OCI-LY1 (cell line): Measurements from ENCODE around the gene DRC3.

Experiments used
- H2AFZ ChIP-seq: fragments of 200-600 bp; sonication (generic), shearing (Covaris generic); 2 replicates; pipeline ENCODE4 v1.6.0; 2014; ENCODE audit warnings: antibody characterized with exemption, mild to moderate bottlenecking, low read length
- H3F3A ChIP-seq: fragments of 200-600 bp; sonication (generic), shearing (Covaris generic); 2 replicates; pipeline ENCODE4 v1.6.0; 2014; ENCODE audit warnings: mild to moderate bottlenecking, antibody characterized with exemption, low read length, moderate library complexity; ENCODE audit not compliant: insufficient read depth
- H3K27ac ChIP-seq: fragments of 200-600 bp; sonication (generic); 2 replicates; pipeline ENCODE4 v1.5.1; 2014; ENCODE audit warnings: low read length, mixed run types, mild to moderate bottlenecking, low read depth; ENCODE audit not compliant: poor library complexity, severe bottlenecking
- H3K27me3 ChIP-seq: fragments of 200-600 bp; sonication (generic); 2 replicates; pipeline ENCODE4 v1.6.0; 2014; ENCODE audit warnings: antibody characterized with exemption, mild to moderate bottlenecking, low read length, moderate library complexity; ENCODE audit not compliant: insufficient read depth
- H3K36me3 ChIP-seq: fragments of 200-600 bp; sonication (generic); 2 replicates; pipeline ENCODE4 v1.6.1; 2014; ENCODE audit warnings: mild to moderate bottlenecking, antibody characterized with exemption, low read length, moderate library complexity, mixed read lengths; ENCODE audit not compliant: insufficient read depth
- H3K4me1 ChIP-seq: fragments of 200-600 bp; sonication (generic); 2 replicates; pipeline ENCODE4 v1.5.1; 2014; ENCODE audit warnings: mild to moderate bottlenecking, low read length, moderate library complexity; ENCODE audit not compliant: insufficient read depth, severe bottlenecking
- H3K4me2 ChIP-seq: fragments of 200-600 bp; sonication (generic), shearing (Covaris generic); 2 replicates; pipeline ENCODE4 v1.6.1; 2014; ENCODE audit warnings: low read length
- H3K4me3 ChIP-seq: fragments of 200-600 bp; sonication (generic); 2 replicates; pipeline ENCODE4 v1.5.1; 2014; ENCODE audit warnings: low read length, low read depth, mild to moderate bottlenecking, mixed read lengths; ENCODE audit not compliant: poor library complexity, severe bottlenecking
- H3K79me2 ChIP-seq: fragments of 200-600 bp; shearing (Covaris generic); 2 replicates; pipeline ENCODE4 v1.6.1; 2016; ENCODE audit warnings: mixed run types, low read length, mixed read lengths; ENCODE audit not compliant: insufficient read depth
- H3K9ac ChIP-seq: fragments of 200-600 bp; sonication (generic), shearing (Covaris generic); 2 replicates; pipeline ENCODE4 v1.6.1; 2014; ENCODE audit warnings: mild to moderate bottlenecking, low read length, mixed read lengths
- H3K9me2 ChIP-seq: fragments of 200-600 bp; sonication (generic), shearing (Covaris generic); 2 replicates; pipeline ENCODE4 v1.6.1; 2014; ENCODE audit warnings: low read depth, mild to moderate bottlenecking, low read length, mixed read lengths
- H3K9me3 ChIP-seq: fragments of 200-600 bp; shearing (Covaris generic); 2 replicates; pipeline ENCODE4 v1.6.1; 2014; ENCODE audit warnings: low read length, mixed read lengths
- H4K20me1 ChIP-seq: fragments of 200-600 bp; sonication (generic), shearing (Covaris generic); 2 replicates; pipeline ENCODE4 v1.6.0; 2016; ENCODE audit warnings: mild to moderate bottlenecking, low read length; ENCODE audit not compliant: insufficient read depth
- CTCF ChIP-seq: fragments of 200-600 bp; sonication (generic), shearing (Covaris generic); IDR thresholded peaks from 2 replicates; pipeline ENCODE4 v1.5.1; 2017; ENCODE audit warnings: mild to moderate bottlenecking, antibody characterized with exemption, low read length, moderate library complexity, mixed read lengths
- EZH2 ChIP-seq: fragments of 200-600 bp; sonication (generic), shearing (Covaris generic); IDR thresholded peaks from 2 replicates; pipeline ENCODE4 v1.8.0; 2017; ENCODE audit warnings: borderline replicate concordance, mixed run types, mild to moderate bottlenecking, antibody characterized with exemption, low read length, moderate library complexity, mixed read lengths

The DRC3 gene

GRCh38 chr17:17946093-17946492 is 26.6 kb upstream of the DRC3 start:
- Histone ChIP-seq H3K27ac (no peak overlapping the region), H2AFZ (no peak overlapping the region), H3K4me2 (no peak overlapping the region), H4K20me1 (no peaks in the 10 kb centered on the region), H3K36me3 (no peaks in the 10 kb centered on the region), H3K4me1 (no peaks in the 10 kb centered on the region), H3K9ac (no peak overlapping the region), H3K9me3 (no peaks in the 10 kb centered on the region), H3K9me2 (no peaks in the 10 kb centered on the region), H3K27me3 (no peaks in the 10 kb centered on the region), H3K79me2 (no peaks in the 10 kb centered on the region), H3F3A (no peaks in the 10 kb centered on the region), H3K4me3 (no peak overlapping the region)
- TF ChIP-seq CTCF, result no peak
- TF ChIP-seq EZH2, result no peak

- H3K9ac ChIP-seq, result no peak overlapping the region
- no peaks in the 10 kb centered on the region for H3K9me2 ChIP-seq
- no peaks in the 10 kb centered on the region for H3K4me1 ChIP-seq
- no peaks in the 10 kb centered on the region for H3K36me3 ChIP-seq
- H3K4me3 ChIP-seq, result no peak overlapping the region
- no peaks in the 10 kb centered on the region for H3F3A ChIP-seq
- no peak overlapping the region for H3K27ac ChIP-seq
- H3K79me2 ChIP-seq, result no peaks in the 10 kb centered on the region
- no peaks in the 10 kb centered on the region for H3K9me3 ChIP-seq
- H3K4me2 ChIP-seq, result no peak overlapping the region
- TF ChIP-seq CTCF (no peak), EZH2 (no peak)
- H2AFZ ChIP-seq, result no peak overlapping the region
- no peaks in the 10 kb centered on the region for H3K27me3 ChIP-seq
- H4K20me1 ChIP-seq, result no peaks in the 10 kb centered on the region
Observed at GRCh38 chr17:17947309-17947708, 25.4 kb upstream of the DRC3 start.

GRCh38 chr17:17947966-17948365 is 24.7 kb upstream of the DRC3 start:
- Histone ChIP-seq H3K27me3 (no peaks in the 10 kb centered on the region), H3K9me3 (no peaks in the 10 kb centered on the region), H3K4me2 (no peak overlapping the region), H3K27ac (no peak overlapping the region), H3F3A (no peaks in the 10 kb centered on the region), H3K36me3 (no peaks in the 10 kb centered on the region), H3K79me2 (no peaks in the 10 kb centered on the region), H3K9ac (no peak overlapping the region), H3K4me3 (no peak overlapping the region), H2AFZ (no peak overlapping the region), H3K9me2 (no peaks in the 10 kb centered on the region), H4K20me1 (no peaks in the 10 kb centered on the region), H3K4me1 (no peaks in the 10 kb centered on the region)
- TF ChIP-seq EZH2 (no peak), CTCF (no peak)
